ENCODE results near the gene SLC17A7.

Gene SLC17A7

DNA sequence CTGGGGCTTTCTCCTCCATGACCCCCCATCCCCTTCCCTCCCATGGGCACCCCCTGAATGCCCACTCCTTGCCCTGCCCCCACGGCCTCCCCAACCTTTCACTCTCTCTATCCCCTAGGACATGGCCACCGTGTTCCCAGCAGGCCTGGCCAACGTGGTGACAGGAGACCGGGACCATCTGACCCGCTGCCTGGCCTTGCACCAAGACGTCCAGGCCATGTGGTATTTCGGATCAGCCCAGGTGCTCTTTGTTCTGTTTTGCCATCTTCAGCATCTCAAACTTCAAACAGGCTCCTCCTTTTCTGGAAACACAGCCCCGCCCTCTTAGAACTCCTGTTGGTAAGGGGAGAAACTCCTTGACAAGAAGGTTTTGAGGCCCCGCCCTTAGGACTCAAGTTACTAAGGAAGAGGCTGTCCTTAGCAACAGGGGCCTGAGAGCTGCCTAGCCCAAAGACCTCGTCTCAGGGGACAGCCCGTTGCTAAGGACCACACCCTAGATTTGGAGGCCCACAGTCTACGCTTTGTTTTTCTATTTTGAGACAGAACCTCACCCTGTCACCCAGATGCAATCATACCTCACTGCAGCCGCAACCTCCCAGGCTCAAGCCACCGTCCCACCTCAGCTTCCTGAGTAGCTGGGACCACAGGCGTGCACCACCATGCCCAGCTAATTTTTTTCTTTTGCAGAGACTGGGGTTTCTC lies 27.6 kb upstream of the SLC17A7 start:
- H3K4me1 ChIP-seq: peaks cover 0 to 13% (median 3%) of the 10 kb centered on the region in 4 donors
- H3K9me3 ChIP-seq: no peaks in the 10 kb centered on the region
- TF ChIP-seq, protein P1, sequence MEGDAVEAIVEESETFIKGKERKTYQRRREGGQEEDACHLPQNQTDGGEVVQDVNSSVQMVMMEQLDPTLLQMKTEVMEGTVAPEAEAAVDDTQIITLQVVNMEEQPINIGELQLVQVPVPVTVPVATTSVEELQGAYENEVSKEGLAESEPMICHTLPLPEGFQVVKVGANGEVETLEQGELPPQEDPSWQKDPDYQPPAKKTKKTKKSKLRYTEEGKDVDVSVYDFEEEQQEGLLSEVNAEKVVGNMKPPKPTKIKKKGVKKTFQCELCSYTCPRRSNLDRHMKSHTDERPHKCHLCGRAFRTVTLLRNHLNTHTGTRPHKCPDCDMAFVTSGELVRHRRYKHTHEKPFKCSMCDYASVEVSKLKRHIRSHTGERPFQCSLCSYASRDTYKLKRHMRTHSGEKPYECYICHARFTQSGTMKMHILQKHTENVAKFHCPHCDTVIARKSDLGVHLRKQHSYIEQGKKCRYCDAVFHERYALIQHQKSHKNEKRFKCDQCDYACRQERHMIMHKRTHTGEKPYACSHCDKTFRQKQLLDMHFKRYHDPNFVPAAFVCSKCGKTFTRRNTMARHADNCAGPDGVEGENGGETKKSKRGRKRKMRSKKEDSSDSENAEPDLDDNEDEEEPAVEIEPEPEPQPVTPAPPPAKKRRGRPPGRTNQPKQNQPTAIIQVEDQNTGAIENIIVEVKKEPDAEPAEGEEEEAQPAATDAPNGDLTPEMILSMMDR (IDR thresholded peaks at IDR 0.05): no peak
- no peak overlapping the region for H3K4me3 ChIP-seq
- peak overlapping the region in 1 of 2 donors; percentile 18 for H3K27ac ChIP-seq
- no peaks in the 10 kb centered on the region for H3K27me3 ChIP-seq
- DNase-seq: peak; percentile 84 to 91
- H3K36me3 ChIP-seq: peaks cover 0 to 51% (median 25%) of the 10 kb centered on the region in 3 donors
- intact Hi-C loops (cut with DNase I; ENCODE audit: low total_unique reads): no loop called here

DNA sequence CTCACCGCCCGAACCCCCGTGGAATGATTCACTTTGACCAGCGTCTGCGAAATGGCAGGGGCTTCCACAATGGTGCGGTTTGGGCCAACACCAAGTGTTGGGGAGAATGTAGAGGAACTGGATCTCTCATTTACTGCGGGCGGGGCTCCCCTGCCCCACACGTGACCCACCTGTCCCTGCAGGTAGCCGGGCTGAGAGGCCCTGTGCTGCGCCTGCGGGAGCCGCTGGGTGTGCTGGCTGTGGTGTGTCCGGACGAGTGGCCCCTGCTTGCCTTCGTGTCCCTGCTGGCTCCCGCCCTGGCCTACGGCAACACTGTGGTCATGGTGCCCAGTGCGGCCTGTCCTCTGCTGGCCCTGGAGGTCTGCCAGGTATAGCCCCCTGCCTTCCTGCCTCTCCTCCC lies 26.9 kb upstream of the SLC17A7 start:
- Histone ChIP-seq H3K4me3 (no peak overlapping the region), H3K27ac (no peak overlapping the region), H3K36me3 (peaks cover 0 to 54% (median 27%) of the 10 kb centered on the region in 3 donors), H3K27me3 (no peaks in the 10 kb centered on the region), H3K9me3 (no peaks in the 10 kb centered on the region), H3K4me1 (peaks cover 0 to 9% (median 0%) of the 10 kb centered on the region in 4 donors)
- DNase-seq: no peak
- intact Hi-C loops (cut with DNase I; ENCODE audit: low total_unique reads): no loop called here
- TF ChIP-seq, protein P1 (IDR thresholded peaks at IDR 0.05): no peak

DNA sequence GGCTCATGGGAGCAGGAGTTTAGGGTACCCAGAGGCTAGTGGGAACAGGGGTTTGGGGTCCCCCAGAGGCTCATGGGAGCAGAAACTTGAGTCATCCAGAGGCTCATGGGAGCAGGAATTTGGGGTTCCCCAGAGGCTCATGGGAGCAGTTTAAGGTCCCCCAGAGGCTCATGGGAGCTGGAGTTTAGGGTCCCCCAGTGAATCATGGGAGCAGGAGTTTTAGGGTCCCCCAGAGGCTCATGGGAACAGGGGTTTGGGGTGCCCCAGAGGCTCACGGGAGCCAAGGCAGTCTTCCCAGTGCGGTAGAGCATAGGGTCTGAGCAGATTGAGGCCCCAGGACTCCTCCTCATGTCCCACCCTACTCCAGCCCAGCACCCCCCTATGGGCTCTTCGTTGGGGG lies 24.0 kb upstream of the SLC17A7 start:
- no peaks in the 10 kb centered on the region for H3K27me3 ChIP-seq
- intact Hi-C loops (cut with DNase I; ENCODE audit: low total_unique reads): no loop called here
- no peaks in the 10 kb centered on the region for H3K9me3 ChIP-seq
- TF ChIP-seq, protein P1 (IDR thresholded peaks at IDR 0.05): no peak
- H3K4me3 ChIP-seq: no peak overlapping the region
- H3K27ac ChIP-seq: no peak overlapping the region
- peaks cover 0 to 69% (median 31%) of the 10 kb centered on the region in 3 donors for H3K36me3 ChIP-seq
- peaks cover 0 to 9% (median 0%) of the 10 kb centered on the region in 4 donors for H3K4me1 ChIP-seq
- DNase-seq: no peak

DNA sequence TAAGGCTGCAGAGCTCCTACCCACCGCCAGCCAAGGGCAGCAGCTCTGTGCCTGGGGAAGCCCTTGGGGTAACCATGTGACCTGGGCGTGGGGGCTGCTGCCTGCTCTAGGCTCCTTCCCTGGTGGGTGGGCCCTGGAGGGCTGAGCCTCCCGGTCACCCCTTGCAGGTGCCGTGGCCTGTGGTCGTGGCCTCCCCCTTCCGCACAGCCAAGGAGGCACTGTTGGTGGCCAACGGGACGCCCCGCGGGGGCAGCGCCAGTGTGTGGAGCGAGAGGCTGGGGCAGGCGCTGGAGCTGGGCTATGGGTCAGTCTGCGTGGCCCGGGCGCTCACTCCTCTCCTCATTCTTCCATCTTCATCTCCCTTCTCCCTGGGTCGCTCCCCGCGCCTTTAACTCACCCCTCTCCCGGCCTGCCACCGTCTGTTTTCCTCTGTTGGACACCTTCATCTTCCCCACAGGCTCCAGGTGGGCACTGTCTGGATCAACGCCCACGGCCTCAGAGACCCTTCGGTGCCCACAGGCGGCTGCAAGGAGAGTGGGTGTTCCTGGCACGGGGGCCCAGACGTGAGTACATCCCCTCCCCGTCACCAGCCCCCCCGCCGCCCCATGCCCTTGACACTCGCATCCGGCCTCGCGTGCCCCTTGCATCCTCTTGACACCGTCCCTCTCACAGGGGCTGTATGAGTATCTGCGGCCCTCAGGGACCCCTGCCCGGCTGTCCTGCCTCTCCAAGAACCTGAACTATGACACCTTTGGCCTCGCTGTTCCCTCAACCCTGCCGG lies 22.8 kb upstream of the SLC17A7 start:
- Histone ChIP-seq H3K4me1 (peaks cover 0 to 8% (median 0%) of the 10 kb centered on the region in 4 donors), H3K27me3 (no peaks in the 10 kb centered on the region), H3K9me3 (no peaks in the 10 kb centered on the region), H3K4me3 (no peak overlapping the region), H3K27ac (no peak overlapping the region), H3K36me3 (peaks cover 9 to 73% (median 38%) of the 10 kb centered on the region in 3 donors)
- DNase-seq: no peak
- TF ChIP-seq, protein P1 (IDR thresholded peaks at IDR 0.05): no peak
- intact Hi-C loops (cut with DNase I; ENCODE audit: low total_unique reads): no loop called here

DNA sequence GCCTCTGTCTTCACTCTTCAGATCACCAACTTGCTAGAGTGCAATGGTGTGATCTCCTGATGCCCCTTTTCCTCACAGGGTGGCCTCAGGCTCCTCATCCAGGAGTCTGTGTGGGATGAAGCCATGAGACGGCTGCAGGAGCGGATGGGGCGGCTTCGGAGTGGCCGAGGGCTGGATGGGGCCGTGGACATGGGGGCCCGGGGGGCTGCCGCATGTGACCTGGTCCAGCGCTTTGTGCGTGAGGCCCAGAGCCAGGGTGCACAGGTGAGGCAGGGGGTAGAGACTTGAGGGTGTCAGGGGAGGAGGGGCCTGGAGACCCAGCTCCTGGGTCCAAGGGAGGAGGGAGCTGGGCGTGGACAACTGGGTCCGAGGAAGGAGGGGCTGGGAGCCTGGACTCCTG lies 21.2 kb upstream of the SLC17A7 start:
- H3K36me3 ChIP-seq: peaks cover 9 to 61% (median 38%) of the 10 kb centered on the region in 3 donors
- no peak overlapping the region for H3K4me3 ChIP-seq
- H3K4me1 ChIP-seq: no peaks in the 10 kb centered on the region
- TF ChIP-seq, protein P1 (IDR thresholded peaks at IDR 0.05): no peak
- no peaks in the 10 kb centered on the region for H3K9me3 ChIP-seq
- no peak overlapping the region for H3K27ac ChIP-seq
- DNase-seq: no peak
- intact Hi-C loops (cut with DNase I; ENCODE audit: low total_unique reads): no loop called here
- no peaks in the 10 kb centered on the region for H3K27me3 ChIP-seq
